OCI-M2 (cell line): ENCODE data around the gene TFPI2.
"Not testable (repeated sequence)": the region's sequence is repeated elsewhere in the genome, so short reads cannot be mapped to it uniquely, and the experiment has no call there.

Experiments
- DNase-seq: peaks from one replicate; lab custom pipeline; 2025; ENCODE audit not compliant: unreplicated experiment; lab: John Stamatoyannopoulos, UW

TFPI2 gene, protein sequence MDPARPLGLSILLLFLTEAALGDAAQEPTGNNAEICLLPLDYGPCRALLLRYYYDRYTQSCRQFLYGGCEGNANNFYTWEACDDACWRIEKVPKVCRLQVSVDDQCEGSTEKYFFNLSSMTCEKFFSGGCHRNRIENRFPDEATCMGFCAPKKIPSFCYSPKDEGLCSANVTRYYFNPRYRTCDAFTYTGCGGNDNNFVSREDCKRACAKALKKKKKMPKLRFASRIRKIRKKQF

DNA sequence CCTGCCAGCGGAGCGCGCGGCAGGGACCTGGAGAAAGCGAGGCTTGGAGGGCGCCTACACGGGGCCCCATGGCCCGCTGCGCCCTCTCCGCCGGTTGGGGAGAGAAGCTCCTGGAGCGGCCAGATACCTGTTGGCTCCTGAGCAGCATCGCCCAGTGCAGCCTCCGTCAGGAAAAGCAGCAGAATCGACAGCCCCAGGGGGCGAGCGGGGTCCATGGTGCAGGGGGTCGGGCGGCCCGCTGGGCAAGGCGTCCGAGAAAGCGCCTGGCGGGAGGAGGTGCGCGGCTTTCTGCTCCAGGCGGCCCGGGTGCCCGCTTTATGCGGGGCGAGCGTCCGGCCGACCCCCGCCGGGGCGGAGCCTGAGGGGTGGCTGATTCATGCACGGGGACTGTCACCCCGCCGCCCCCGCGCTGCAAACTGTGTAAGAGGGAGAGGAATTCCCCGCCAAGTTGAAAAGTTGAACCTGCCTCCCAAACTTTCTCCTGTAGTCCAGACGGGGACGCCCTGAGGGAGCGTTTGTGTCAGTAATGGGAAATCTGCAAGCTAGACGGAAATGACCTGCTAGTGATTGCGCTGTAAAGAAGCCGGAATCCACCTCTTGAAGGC is at the start of gene TFPI2:
Gene TFPI2 (minus strand): TSS at position 290 of the 605 bp plus-strand sequence. CDS start 75 bp downstream, at position 215.
- no peak for DNase-seq

DNA sequence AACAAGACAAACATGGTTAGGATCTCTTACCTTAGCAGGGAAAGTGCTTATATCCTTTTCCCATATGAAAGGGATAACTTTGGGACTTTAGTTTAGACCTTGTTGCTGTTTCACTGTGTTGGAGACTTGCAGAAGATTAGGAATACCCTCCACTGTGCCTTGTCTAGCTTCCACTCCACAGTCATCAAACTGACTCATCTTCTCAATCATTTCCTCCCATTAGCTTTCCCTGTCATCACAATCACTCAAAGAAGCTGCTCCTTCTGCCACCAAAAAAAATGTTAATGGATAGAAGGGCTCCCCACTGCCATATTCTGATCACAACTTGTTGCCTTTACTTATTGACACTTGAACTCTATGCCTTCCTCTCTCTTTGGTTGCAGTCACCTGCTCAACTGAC is 47.7 kb upstream of the TFPI2 start:
- no peak for DNase-seq

DNA sequence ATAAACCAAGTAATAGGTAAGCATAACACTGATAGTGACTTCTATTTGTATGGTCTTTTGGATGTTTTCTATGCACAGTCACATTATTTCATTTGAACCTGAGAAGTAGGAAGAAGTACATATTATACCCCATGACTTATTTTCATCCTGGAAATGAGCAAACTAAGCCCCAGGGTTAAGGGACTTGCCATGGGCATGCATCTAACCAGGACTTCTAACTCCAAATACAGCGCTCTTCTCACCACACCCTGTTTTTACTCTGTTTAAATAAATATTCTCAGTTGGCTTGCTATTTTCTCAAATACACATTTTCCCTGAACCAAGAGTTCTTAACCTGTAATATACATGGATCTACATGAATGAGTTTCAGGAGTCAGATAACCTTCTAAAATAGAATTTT is 47.3 kb upstream of the TFPI2 start:
- DNase-seq, result no peak

DNA sequence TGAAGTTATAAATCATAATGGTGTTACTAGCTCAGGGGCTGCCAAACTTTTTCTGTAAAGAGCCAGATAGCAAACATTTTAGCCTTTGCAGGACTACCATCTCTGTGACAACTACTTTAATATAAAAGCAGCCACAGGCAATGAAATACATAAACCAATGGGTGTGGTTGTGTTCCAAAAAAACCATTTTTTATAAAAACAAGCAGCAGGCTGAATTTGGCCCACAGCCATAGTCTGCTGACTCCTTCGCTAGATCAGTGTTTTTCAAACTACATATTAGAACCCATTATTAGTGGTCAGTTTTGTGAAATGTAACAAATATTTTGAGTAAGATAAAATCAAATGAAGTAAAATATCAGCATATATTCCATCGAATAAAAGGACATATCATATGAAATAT is 44.5 kb upstream of the TFPI2 start:
- no peak for DNase-seq

DNA sequence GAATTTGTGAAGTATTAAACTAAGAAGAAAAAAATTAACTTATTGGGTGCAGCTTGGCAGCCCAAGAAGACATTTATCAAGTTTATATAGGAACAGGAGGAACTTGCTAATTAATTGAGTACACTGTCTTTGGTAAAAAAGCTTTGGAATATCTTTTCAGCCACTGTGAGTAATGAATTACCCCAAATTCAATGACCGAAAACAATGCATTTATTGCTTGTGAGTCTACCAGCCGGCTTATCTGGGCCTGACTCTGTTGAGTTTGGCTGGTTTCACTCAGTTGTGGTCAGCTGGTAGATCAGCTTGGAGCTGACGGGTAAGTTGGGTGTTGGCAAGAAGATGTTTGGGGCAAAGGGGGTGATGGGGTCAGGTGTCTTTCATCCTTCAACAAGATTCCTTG is 42.6 kb upstream of the TFPI2 start:
- no peak for DNase-seq

DNA sequence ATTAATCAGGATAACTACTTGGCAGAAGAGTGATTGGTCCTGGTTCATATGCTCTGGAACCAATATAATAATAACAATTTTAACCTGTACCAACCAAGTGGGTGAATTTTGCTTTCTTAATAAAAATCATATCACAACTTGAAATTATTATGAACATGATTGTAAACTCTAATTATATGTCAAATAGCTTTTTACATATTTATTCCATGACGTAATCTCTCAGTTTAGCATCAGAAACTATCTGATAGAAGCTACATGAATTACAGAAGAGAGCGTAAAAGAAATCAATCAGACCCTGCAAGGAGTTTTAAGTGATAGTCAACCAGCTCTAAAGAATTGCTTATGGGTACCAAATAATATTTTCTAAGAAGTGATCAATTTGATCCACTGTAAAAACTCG is 41.1 kb upstream of the TFPI2 start:
- no peak for DNase-seq

DNA sequence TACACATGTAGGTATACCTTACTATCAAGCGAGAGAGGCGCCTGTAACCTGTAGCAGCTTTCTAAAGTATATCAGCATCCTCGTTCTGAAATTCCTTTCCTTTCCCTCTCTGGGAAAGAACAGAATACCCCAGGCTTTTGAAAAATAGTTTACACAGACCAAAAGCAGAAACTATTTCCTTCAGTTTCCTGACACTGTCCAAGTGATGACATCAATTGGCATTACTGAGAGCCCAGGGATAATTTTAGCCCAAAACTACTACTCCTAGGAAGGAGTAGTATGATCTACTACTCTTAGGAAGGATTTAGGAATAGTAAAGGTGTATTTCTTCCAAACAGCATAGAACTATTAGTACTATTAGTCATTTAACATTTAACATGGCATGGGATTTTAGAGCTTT is 37.0 kb upstream of the TFPI2 start:
- DNase-seq, result no peak

DNA sequence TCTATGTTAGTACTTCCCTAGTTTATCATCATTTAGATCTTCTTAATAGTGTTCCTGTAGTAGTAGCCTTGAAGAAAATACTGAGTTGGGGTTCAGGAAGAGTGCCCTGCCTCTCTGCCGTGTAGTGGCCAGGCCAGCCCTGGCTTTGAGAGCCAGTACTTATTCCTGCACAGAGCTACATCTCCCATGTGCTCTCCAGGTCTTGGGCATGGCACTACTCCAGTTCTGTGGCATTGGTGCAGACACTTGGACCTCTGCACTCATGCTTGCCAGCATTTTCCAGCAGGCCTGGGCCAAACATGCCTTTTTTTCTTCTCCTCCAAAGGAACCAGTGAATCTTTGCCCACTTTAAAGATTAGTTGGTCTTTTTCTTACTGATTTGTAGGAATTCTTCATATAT is 36.2 kb upstream of the TFPI2 start:
- no peak for DNase-seq

DNA sequence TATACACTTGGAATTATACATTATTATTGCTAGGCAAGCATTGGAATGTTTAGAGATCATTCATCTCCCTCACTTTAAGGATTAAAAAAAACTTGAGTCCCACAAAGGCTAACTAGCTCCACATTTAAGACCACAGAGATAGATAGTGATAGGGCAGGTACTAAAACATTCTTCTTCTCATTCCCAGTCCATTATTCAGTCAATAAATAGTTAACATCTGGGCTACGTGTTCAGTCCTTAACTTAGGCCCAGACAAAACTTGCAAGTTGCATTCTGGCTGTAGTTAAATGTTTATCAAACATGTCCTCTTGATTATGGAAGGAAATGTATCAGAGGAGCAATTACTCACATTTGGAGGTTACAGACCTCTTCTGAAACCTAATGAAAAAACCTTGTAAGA is 33.4 kb upstream of the TFPI2 start:
- no peak for DNase-seq

DNA sequence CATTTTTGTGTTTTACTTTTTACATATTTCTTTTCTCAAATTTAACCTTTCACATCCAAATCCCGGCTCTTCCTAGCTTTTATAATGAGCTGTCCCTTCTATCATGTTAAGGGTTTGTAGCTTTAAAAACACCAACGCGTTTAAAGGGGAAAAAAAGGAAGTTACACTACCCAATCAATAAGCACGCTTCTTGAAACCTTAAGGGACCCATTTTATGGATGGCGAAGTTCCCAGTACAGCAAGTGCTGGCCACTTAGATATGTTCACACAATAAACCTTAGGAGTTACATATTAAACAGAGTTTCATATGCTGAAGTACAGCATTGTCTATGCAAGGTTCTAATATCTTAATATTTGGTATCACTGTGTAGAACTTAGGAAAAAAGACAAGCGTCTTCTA is 32.7 kb upstream of the TFPI2 start:
- no peak for DNase-seq

DNA sequence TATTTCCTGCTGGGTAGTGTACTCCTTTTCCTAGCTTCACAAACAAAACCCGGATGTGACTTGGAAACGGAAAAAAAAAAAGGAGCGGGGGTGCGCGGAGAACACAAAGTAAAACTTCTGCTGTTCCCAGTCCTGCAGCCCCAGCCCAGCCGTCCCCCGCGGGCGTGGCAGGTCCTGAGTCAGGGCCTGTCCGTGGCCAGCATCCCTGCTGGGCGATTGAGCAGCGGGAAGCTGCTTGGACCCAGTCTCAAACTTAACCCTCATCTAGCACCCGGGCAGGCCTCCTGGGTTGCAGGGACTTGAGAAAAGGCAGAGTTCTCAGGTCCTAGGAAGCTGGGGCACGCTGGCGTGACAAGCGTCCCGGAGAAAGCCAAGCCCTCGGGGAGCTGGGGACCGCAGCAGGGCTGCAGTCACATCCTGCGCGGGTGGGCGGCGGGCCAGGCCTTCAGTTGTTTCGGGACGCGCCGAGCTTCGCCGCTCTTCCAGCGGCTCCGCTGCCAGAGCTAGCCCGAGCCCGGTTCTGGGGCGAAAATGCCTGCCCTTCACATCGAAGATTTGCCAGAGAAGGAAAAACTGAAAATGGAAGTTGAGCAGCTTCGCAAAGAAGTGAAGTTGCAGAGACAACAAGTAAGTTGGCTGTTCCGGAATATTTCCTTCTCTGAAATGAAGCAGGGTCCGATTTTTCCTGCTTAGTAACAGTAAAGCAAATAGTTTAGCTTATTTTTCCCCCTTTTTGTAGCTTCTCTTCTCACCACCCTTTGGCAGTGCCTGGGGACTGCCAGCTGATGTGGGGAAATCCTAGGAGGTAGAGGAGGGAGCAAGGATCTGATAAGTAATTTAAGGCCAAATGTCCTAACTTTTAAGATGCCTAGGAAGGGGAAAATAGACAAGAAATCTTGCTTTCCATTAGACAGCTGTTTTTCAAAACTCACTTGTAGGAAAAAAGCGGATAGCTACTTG is 31.3 kb upstream of the TFPI2 start, which contains the start of gene GNG11:
Gene GNG11 (plus strand): TSS at position 129 of the 960 bp plus-strand sequence. CDS start 403 bp downstream, at position 532.
- no peak for DNase-seq

DNA sequence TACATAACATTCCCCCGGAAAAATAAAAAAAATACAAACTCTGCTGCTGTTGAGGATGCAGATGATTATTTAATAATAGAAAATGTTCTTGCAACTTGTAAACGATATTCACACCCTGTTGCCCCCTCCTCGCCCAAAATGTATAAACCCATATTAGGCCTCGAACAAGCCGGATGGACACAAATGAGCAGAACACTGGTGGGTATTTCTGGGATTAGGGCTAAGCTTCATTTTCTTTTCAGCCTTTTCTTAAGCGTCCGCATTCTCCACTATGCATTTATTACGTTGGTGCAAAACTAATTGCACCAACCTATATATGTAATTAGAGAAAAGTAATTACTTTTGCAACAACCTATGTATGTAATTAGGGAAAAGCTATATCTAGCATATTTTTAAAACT is 30.6 kb upstream of the TFPI2 start:
- DNase-seq, result no peak

DNA sequence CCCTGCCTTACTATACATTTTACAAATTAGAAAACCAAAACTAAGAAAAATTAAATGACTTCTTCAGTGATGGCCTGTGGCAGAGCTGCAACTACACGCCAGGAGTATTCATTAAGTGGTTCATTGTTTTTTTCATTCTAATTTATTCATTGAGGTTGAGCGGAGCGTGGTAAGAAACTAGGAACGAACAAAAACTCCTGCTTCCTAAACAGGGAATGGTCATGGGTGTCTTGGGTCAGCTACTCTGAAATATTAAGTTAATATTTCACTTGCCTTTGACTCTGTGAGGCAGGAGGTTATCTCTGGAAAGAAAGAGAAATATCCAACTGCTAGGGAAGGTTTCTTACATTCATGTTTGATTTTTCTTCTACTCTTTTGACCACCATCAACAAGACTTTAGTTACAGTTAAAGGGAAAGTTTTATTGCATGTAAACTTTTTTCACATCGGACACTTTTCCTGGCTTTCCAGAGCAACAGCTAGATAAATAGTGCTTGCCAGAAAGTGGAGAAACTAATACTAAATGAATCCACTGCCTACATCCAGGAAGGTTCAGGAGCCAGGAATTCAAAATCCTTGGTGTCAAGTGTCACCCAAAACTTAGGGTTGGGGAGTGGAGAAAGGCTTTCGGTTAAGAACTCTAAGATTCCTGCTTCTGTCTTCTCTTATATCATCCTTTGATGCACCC is 30.1 kb upstream of the TFPI2 start:
- DNase-seq, result no peak

DNA sequence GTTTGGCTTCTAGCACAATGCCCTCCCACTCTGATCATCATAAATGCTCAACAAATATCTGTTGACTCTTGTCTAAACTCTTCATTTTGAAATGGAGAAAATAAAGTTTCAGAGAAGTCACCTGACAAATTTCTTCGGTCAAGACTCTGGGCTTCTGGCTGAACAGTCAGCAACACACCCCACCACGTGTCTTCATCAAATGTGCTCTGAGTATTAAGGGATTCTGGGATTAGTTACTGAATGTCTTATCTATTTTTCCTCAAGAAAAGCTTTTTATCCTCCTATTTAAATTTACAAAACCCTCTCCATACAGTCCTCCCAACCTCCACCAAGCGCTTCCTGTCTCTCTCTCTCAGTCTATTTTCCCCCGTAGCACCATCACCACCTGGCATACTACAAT is 25.8 kb upstream of the TFPI2 start:
- not testable (repeated sequence) for DNase-seq

DNA sequence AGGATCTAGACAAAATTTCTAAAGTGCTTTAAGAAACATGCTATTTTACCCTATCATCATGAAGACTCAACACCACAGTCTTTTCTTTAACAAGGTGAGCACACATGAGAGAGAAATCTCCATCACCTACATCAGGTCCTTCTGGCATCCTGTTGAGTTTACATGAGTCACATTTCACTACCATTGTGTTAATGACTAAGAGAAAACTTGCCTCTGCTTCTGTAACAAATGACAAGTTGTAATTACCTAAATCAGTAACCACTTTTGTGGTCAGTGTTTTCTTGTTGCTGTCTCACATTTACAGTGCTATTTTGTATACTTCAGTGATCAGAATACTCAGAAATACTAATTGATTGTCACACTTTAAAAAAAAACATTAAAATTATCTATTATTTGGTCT is 25.3 kb upstream of the TFPI2 start:
- not testable (repeated sequence) for DNase-seq

DNA sequence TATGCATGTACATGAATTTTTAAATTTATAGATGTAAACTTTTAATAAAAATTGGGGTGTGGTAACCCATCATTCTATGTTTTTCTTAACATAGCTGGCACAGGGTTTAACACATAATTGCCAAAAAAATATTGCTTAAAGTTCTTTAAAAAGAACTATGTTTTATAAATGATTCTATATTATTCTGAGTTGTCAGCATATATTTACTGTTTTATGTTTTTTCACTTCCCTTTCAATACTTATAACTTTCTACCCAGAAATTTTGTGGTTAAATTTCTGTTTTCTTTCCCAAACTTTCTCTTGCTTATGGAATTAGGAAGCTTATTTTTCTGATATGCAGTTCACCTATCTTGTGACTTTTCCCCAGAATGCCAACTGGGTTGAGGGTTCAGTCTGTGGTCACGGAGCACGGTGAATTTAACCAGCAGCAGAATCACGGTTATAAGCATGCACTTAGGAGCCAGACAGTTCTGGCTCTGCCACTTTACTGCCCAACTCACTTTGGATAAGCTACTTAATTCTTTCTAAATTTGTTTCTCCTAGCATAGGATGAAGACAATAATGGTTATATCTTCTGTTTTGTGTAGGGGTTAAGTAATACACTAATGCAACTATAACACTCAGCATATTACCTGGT is 24.8 kb upstream of the TFPI2 start:
- not testable (repeated sequence) for DNase-seq

DNA sequence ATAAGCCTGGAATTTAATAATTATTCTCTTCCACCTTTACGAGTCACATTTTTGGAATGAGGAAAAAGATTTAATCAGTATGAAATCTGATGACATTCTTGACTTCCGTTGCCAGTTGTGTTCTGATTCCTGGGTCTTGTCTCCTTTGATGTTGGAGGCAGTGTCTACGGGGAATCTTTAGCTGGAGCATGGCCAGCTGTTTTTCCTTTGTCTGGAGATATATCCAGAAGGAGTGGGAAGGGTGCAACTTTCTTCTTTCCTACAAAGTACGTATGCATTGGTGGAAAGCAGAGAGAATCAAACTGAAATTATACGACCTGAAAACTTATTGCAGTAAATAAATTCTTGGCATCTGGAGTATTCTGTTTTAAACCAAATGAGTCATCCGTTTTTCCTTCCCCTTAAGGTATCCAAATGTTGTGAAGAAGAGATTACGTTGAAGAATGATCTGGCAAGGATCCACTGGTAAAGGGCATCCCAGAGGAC is 24.1 kb upstream of the TFPI2 start:
- no peak for DNase-seq

DNA sequence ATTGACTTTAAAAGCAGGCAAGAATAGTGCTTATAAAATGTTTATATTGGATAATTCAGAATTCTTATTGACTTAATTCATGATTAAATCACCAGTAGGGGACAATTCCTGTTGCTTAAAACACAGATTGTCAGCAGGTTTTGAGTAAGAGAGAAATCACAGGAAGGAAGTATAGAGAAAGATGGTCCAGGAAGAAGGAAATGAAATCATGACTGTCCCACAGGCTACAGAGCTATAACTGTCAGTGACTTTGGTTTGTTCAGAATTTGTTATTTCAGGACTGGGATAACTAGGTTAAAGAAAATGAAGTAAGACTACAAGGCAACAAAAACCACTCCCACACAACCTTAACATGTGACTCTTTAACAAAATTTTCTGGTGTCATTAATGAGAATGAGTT is 22.6 kb upstream of the TFPI2 start:
- no peak for DNase-seq

DNA sequence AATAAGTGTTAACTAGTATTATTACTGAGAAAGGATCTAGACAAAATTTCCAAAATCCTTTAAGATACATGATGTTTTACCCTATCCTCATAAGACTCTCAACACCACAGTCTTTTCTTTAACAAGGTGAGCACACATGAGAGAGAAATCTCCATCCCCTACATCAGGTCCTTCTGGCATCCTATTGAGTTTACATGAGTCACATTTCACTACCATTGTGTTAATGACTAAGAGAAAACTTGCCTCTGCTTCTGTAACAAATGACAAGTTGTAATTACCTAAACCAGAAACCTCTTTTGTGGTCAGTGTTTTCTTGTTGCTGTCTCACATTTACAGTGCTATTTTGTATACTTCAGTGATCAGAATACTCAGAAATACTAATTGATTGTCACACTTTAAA is 21.1 kb upstream of the TFPI2 start:
- DNase-seq, result not testable (repeated sequence)

DNA sequence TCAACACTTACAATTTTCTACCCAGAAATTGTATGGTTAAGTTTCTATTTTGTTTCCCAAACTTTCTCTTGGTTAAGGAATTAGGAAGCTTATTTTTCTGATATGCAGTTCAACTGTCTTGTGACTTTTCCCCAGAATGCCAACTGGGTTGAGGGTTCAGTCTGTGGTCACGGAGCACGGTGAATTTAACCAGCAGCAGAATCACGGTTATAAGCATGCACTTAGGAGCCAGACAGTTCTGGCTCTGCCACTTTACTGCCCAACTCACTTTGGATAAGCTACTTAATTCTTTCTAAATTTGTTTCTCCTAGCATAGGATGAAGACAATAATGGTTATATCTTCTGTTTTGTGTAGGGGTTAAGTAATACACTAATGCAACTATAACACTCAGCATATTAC is 20.7 kb upstream of the TFPI2 start:
- DNase-seq, result not testable (repeated sequence)
